C4-2B (cell line): ENCODE data around the gene KRTAP10-8.
"Not testable (repeated sequence)": the region's sequence is repeated elsewhere in the genome, so short reads cannot be mapped to it uniquely, and the experiment has no call there.

ENCODE experiments used
- H3K27ac ChIP-seq: fragments of 450-650 bp; 2 replicates; pipeline ENCODE4 v1.5.1; 2017
- CTCF ChIP-seq: fragments of 450-650 bp; conservative IDR thresholded peaks from 2 replicates; pipeline ENCODE4 v1.5.1; 2017; ENCODE audit warnings: mild to moderate bottlenecking
- ZFX ChIP-seq: fragments of 450-650 bp; IDR thresholded peaks from 2 replicates; pipeline ENCODE4 v1.6.1; 2017

The KRTAP10-8 gene

GRCh38 chr21:44603109-44603875 lies 8.6 kb upstream of the KRTAP10-8 start:
- no peak overlapping the region for H3K27ac ChIP-seq
- TF ChIP-seq CTCF, result no peak

- no peak for TF ChIP-seq ZFX
- no peak for TF ChIP-seq CTCF
- H3K27ac ChIP-seq, result no peak overlapping the region
Measured at GRCh38 chr21:44603911-44604310, 8.0 kb upstream of the KRTAP10-8 start.

GRCh38 chr21:44606495-44606894 lies 5.4 kb upstream of the KRTAP10-8 start:
- no peak overlapping the region for H3K27ac ChIP-seq
- no peak for TF ChIP-seq CTCF
- no peak for TF ChIP-seq ZFX

GRCh38 chr21:44609193-44609592 lies 2.7 kb upstream of the KRTAP10-8 start:
- no peak overlapping the region for H3K27ac ChIP-seq
- TF ChIP-seq ZFX (no peak), CTCF (no peak)

GRCh38 chr21:44610157-44610843 lies 1.6 kb upstream of the KRTAP10-8 start:
- H3K27ac ChIP-seq, result not testable (repeated sequence)

- H3K27ac ChIP-seq, result no peak overlapping the region
- no peak for TF ChIP-seq ZFX
- no peak for TF ChIP-seq CTCF
Measured at GRCh38 chr21:44611551-44611950, 328 bp upstream of the KRTAP10-8 start.

GRCh38 chr21:44612669-44613229 lies 870 bp downstream of the KRTAP10-8 start:
- TF ChIP-seq CTCF (no peak), ZFX (no peak)
- H3K27ac ChIP-seq, result no peak overlapping the region
